Naive thymus-derived CD4-positive, alpha-beta T cell (primary cell): Measurements from ENCODE around the gene AGRN. TPM values are rescaled to one million over a fixed set of nuclear protein-coding genes. Genes with fewer than 3 reads are reported as not detected.
A peak's percentile ranks its signal among the peaks of the same experiment; 100 is the strongest.
"Not testable (repeated sequence)": the region's sequence is repeated elsewhere in the genome, so short reads cannot be mapped to it uniquely, and the experiment has no call there.

Experiments
- ATAC-seq: fragments of 150-1000 bp; cut with Tn5 transposase; 2 replicates; pipeline ENCODE4 v1.10.0; 2021; ENCODE audit warnings: mild to moderate bottlenecking, moderate library complexity
- CTCF ChIA-PET: fragments of 350-600 bp; sonication (Branson Sonifier 250); formaldehyde crosslinking; loops from one replicate; lab custom pipeline; 2021; ENCODE audit warnings: antibody characterized with exemption; lab: Charles Lee
- POLR2A ChIA-PET: fragments of 350-600 bp; sonication (Branson Sonifier 250); formaldehyde crosslinking; loops from one replicate; lab custom pipeline; 2021; ENCODE audit warnings: antibody characterized with exemption, inconsistent platforms; lab: Charles Lee
- DNase-seq, 9 donors: peaks; one replicate each; pipeline versions ENCODE4 v3.0.0 to v3.0.0-alpha.2; 2020 to 2022; ENCODE audit warnings: mixed read lengths in 1 of 9
- H3K27ac ChIP-seq: one replicate; pipeline ENCODE4 v1.7.0; 2013; ENCODE audit warnings: mild to moderate bottlenecking, low read depth, low read length, moderate library complexity
- H3K27me3 ChIP-seq, 2 donors: one replicate each; pipeline ENCODE4 v1.7.0; 2013; ENCODE audit warnings: low read length in 2 of 2, mild to moderate bottlenecking in 2 of 2, moderate library complexity in 2 of 2; ENCODE audit not compliant: control insufficient read depth in 2 of 2, insufficient read depth in 2 of 2
- H3K36me3 ChIP-seq, 3 experiments: 1 replicate in 2 of 3; 2 replicates in 1 of 3; pipeline ENCODE4 v1.7.0; 2013; ENCODE audit warnings: low read length in 3 of 3, mild to moderate bottlenecking in 3 of 3, moderate library complexity in 1 of 3; ENCODE audit not compliant: insufficient read depth in 3 of 3, control insufficient read depth in 2 of 3
- H3K4me1 ChIP-seq, 2 donors: one replicate each; pipeline ENCODE4 v1.7.0; 2013; ENCODE audit warnings: low read length in 2 of 2, mild to moderate bottlenecking in 2 of 2, moderate library complexity in 1 of 2; ENCODE audit not compliant: control insufficient read depth in 2 of 2, insufficient read depth in 2 of 2
- H3K4me3 ChIP-seq: 2 replicates; pipeline ENCODE4 v1.7.0; 2013; ENCODE audit warnings: mild to moderate bottlenecking, low read length
- H3K9me3 ChIP-seq, 3 experiments: 1 replicate in 2 of 3; 2 replicates in 1 of 3; pipeline ENCODE4 v1.7.0; 2013; ENCODE audit warnings: low read length in 3 of 3; ENCODE audit not compliant: control insufficient read depth in 2 of 3
- H3K27ac Mint-ChIP-seq, 9 donors: one replicate each; pipeline ENCODE4 v1.8.0; 2020 to 2022; ENCODE audit warnings: mixed read lengths in 9 of 9, mild to moderate bottlenecking in 8 of 9, moderate library complexity in 5 of 9, inconsistent platforms in 2 of 9
- H3K27me3 Mint-ChIP-seq, 5 donors: one replicate each; pipeline ENCODE4 v1.8.0; 2021 to 2022; ENCODE audit warnings: mixed read lengths in 5 of 5, mild to moderate bottlenecking in 1 of 5
- H3K36me3 Mint-ChIP-seq, 5 donors: one replicate each; pipeline ENCODE4 v1.8.0; 2020 to 2022; ENCODE audit warnings: mixed read lengths in 5 of 5, mild to moderate bottlenecking in 3 of 5, inconsistent platforms in 1 of 5
- H3K4me1 Mint-ChIP-seq, 7 donors: one replicate each; pipeline ENCODE4 v1.8.0; 2020 to 2022; ENCODE audit warnings: mixed read lengths in 7 of 7, mild to moderate bottlenecking in 3 of 7, inconsistent platforms in 1 of 7
- H3K4me3 Mint-ChIP-seq, 10 donors: one replicate each; pipeline ENCODE4 v1.8.0; 2020 to 2022; ENCODE audit warnings: mild to moderate bottlenecking in 10 of 10, mixed read lengths in 10 of 10, moderate library complexity in 6 of 10, inconsistent platforms in 2 of 10
- H3K9me3 Mint-ChIP-seq, 11 donors: one replicate each; pipeline ENCODE4 v1.8.0; 2020 to 2022; ENCODE audit warnings: mixed read lengths in 11 of 11, mild to moderate bottlenecking in 4 of 11, inconsistent platforms in 1 of 11, moderate library complexity in 1 of 11
- intact Hi-C, 2 donors: fragments of 100-400 bp; cut with micrococcal nuclease; formaldehyde crosslinking; loops; one replicate each; pipeline ENCODE4 v1.15.1; 2023
- polyA plus RNA-seq, 2 donors: library from polyadenylated mRNA; unstranded; fragments of 300-500 nt; fragmentation: Illumina TruSeq; gene quantifications; one replicate each; pipeline ENCODE4 v1.2.3, GENCODE V29; 2021
- total RNA-seq, 6 experiments: library from RNA in 5 of 6; stranded (reverse) in 5 of 6; gene quantifications; 1 replicate in 5 of 6; 2 replicates in 1 of 6; pipeline ENCODE4 v1.2.3 and lab custom pipeline; 2021 to 2026

Gene AGRN
- total and polyA plus RNA-seq, 7 experiments from 2014 or later, result 0.19 to 10.9 (median 2.7) TPM

DNA sequence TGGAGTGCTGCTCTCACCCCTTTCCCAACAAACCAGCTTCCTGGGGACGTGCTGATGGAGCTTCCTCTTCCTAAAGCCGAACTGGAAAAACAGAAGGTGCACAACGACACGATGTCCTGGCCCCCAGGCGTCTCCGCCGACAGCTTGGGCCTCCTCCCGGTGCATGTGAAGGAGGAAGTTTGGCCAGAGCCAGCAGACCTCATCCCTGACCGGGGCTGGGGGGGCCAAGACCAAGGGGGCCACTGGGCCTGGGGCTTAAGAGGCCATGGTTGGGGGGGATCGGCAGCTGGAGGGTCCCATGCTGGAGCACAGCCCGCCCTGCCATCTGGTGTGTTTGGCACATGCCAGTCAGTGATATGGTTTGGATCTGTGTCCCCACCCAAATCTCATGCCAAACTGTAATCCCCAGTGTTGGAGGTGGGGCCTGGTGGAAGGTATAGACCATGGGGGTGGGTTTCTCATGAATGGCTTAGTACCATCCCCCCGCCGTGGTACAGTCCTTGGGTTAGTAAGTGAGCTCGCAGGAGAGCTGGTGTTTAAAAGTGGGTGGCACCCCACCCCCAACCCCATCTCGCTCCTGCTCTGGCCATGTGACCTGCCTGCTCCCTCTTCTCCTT lies 26.4 kb upstream of the AGRN start:
- peaks cover 0 to 3% (median 0%) of the 10 kb centered on the region in 3 experiments for H3K9me3 ChIP-seq
- intact Hi-C loops, result no loop called here
- H3K27me3 ChIP-seq, result no peaks in the 10 kb centered on the region
- no peaks in the 10 kb centered on the region for H3K36me3 ChIP-seq
- H3K27ac ChIP-seq, result no peak overlapping the region
- DNase-seq (peak in 1 of 9 donors; percentile 7), ATAC-seq (no peak)
- peaks cover 0 to 7% (median 0%) of the 10 kb centered on the region in 5 donors for H3K36me3 Mint-ChIP-seq
- no peak overlapping the region for H3K27ac Mint-ChIP-seq
- no peak overlapping the region for H3K4me3 Mint-ChIP-seq
- H3K4me3 ChIP-seq, result no peak overlapping the region
- H3K9me3 Mint-ChIP-seq, result peaks cover 0 to 11% (median 6%) of the 10 kb centered on the region in 11 donors
- H3K27me3 Mint-ChIP-seq, result peaks cover 6 to 49% (median 17%) of the 10 kb centered on the region in 5 donors
- ChIA-PET POLR2A (interaction anchor here (0.6 kb wide), 1 partner anchor 55 kb away, joined by 4 read pairs; no protein-coding TSS in a partner anchor), CTCF (no interaction called here)
- H3K4me1 Mint-ChIP-seq, result peaks cover 0 to 21% (median 12%) of the 10 kb centered on the region in 7 donors
- H3K4me1 ChIP-seq, result no peaks in the 10 kb centered on the region

DNA sequence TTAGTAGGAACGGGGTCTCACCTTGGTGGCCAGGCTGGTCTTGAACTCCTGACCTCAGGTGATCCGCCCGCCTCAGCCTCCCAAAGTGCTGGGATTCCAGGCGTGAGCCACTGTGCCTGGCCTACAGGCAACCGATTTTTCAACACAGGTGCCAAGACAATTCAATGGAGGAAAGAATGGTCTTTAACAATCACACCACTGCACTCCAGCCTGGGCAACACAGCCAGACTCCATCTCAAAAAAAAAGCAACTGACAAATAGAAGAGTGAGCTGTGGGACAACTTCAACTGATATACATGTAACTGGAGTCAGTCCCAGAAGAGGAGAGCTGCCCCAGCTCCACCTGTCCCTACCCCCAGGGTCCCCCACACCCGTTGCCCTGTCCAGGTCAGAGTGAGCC lies 25.4 kb upstream of the AGRN start:
- H3K4me1 ChIP-seq, H3K36me3 ChIP-seq, H3K9me3 ChIP-seq, H3K4me3 ChIP-seq, intact Hi-C loops, H3K27me3 ChIP-seq, H3K27ac Mint-ChIP-seq, H3K27ac ChIP-seq, DNase-seq, ATAC-seq, H3K4me3 Mint-ChIP-seq, H3K36me3 Mint-ChIP-seq: not testable (repeated sequence)
- Mint-ChIP-seq H3K4me1 (peaks cover 0 to 21% (median 12%) of the 10 kb centered on the region in 7 donors), H3K9me3 (peaks cover 0 to 11% (median 5%) of the 10 kb centered on the region in 11 donors), H3K27me3 (peaks cover 6 to 40% (median 16%) of the 10 kb centered on the region in 5 donors)
- ChIA-PET CTCF (interaction anchor here (0.6 kb wide), 1 partner anchor 15 kb away, joined by 3 read pairs; no protein-coding TSS in a partner anchor), POLR2A (interaction anchor here (0.7 kb wide), 1 partner anchor 8 kb away, joined by 5 read pairs; no protein-coding TSS in a partner anchor)

DNA sequence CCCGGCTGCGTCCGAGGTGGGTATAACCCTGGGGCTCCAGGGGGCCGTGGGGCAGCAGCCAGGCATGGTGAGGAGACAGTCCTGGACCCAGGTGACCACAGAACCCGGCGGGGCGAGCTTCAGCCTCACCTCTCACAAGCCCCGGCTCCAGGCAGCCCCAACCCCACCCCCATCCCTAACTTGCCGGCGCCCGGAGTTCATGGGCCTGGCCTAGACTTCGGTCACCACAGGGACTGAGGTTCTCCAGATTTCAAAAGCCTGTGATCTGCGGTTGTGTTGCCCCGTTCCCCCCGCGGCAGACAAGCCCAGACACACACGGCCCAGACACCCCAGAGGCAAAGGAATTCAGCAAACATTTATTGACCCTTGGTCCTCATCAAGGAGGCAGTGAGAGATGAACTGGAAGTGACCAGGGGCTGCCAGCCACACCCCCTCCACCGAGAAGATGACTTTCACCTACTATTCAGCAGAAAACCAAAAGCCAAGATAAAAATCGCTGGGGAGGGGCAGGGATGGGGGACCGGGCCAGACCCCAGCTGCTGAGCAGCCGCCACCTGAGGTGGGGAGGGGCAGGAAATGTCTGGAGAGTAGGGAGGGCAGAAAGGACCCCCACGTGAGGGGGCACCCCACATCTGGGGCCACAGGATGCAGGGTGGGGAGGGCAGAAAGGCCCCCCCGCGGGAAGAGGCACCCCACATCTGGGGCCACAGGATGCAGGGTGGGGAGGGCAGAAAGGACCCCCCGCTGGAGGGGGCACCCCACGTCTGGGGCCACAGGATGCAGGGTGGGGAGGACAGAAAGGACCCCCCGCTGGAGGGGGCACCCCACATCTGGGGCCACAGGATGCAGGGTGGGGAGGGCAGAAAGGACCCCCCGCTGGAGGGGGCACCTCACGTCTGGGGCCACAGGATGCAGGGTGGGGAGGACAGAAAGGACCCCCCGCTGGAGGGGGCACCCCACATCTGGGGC lies 24.0 kb upstream of the AGRN start:
- Mint-ChIP-seq H3K27me3 (peaks cover 6 to 38% (median 11%) of the 10 kb centered on the region in 5 donors), H3K27ac (no peak overlapping the region), H3K36me3 (peaks cover 0 to 8% (median 0%) of the 10 kb centered on the region in 5 donors), H3K4me3 (peak overlapping the region in 3 of 10 donors; percentile 22 to 39 (median 31)), H3K4me1 (peaks cover 0 to 25% (median 12%) of the 10 kb centered on the region in 7 donors), H3K9me3 (peaks cover 0 to 11% (median 5%) of the 10 kb centered on the region in 11 donors)
- ATAC-seq (no peak), DNase-seq (peak in 2 of 9 donors; percentile 7 to 11)
- no peaks in the 10 kb centered on the region for H3K36me3 ChIP-seq
- H3K4me3 ChIP-seq, result no peak overlapping the region
- H3K9me3 ChIP-seq, result peaks cover 0 to 3% (median 0%) of the 10 kb centered on the region in 3 experiments
- CTCF ChIA-PET, result no interaction called here
- H3K4me1 ChIP-seq, result peaks cover 3 to 10% of the 10 kb centered on the region in 2 donors
- H3K27me3 ChIP-seq, result peaks cover 2 to 4% of the 10 kb centered on the region in 2 donors
- no peak overlapping the region for H3K27ac ChIP-seq
- intact Hi-C loops, result no loop called here
- POLR2A ChIA-PET, result interaction anchor here (0.7 kb wide), 1 partner anchor 374 kb away, joined by 4 read pairs; no protein-coding TSS in a partner anchor

DNA sequence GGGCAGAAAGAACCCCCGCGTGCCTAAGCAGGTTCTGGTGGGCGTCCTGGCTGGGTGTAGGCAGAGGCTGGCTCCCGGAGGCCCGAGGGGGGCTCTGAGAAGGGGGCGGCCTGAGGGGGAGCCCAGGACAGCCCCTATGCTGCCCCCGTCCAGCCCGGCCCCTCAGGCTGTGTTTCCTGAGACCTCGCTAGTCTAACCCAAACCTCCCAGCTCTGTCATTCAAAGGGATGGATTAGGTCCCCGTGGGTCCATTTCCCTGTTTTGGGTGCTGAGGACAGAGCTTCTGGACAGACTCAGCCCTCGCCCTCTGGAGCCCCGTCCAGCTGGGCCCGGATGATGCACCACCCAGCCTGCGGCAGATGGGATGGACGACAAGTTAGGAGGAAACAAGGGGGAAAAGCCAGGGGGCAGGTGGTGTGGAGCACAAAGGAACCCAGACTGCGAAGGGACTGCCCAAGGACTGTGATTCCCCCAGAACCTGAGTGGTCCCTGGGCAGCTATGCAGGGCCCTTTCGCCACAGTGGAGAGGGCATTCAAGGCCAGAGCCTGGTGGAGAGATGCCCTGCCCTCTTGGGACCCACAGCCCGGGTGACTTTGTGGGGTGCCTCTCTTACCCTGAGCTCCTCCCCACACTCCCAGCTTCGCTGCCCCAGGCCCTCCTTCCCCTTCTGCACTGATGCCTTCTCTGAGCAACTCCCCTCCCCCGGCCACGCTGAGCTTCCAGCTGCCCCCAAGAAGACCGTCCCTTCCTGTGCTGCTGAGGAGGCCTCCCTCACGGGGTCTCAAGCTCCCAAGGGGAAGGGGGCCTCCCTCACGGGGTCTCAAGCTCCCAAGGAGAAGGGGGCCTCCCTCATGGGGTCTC lies 22.8 kb upstream of the AGRN start:
- H3K27ac ChIP-seq, result no peak overlapping the region
- CTCF ChIA-PET, result interaction anchor here (0.9 to 1.3 kb wide), 2 partner anchors 14 to 444 kb away, joined by 3 to 7 read pairs; no protein-coding TSS in a partner anchor
- peaks cover 12 to 18% of the 10 kb centered on the region in 2 donors for H3K4me1 ChIP-seq
- peaks cover 0 to 3% (median 0%) of the 10 kb centered on the region in 3 experiments for H3K9me3 ChIP-seq
- Mint-ChIP-seq H3K4me1 (peaks cover 0 to 25% (median 12%) of the 10 kb centered on the region in 7 donors), H3K27ac (peak overlapping the region in 1 of 9 donors; percentile 33), H3K36me3 (peaks cover 0 to 5% (median 0%) of the 10 kb centered on the region in 5 donors), H3K27me3 (peaks cover 2 to 40% (median 5%) of the 10 kb centered on the region in 5 donors), H3K4me3 (peak overlapping the region in 5 of 10 donors; percentile 25 to 63 (median 39)), H3K9me3 (peaks cover 0 to 9% (median 3%) of the 10 kb centered on the region in 11 donors)
- peaks cover 3 to 7% of the 10 kb centered on the region in 2 donors for H3K27me3 ChIP-seq
- POLR2A ChIA-PET, result no interaction called here
- ATAC-seq, result no peak
- no peaks in the 10 kb centered on the region for H3K36me3 ChIP-seq
- no peak overlapping the region for H3K4me3 ChIP-seq
- DNase-seq, result peak in 2 of 9 donors; percentile 5 to 7
- intact Hi-C loops, result no loop called here

DNA sequence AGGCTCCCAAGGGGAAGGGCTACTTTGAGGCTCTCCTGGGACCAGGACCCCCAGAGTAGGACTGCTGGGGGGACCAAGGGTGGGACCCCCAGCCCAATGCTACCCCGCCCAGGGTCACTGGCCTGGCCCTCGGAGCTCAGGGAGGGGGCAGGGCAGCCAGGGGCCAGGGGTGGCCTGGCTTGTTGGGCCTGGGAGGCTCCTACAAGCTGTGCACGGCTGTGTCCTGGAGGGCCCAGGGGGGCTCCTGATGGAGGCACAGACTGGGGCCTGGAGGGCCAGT lies 22.3 kb upstream of the AGRN start:
- peak overlapping the region in 1 of 10 donors; percentile 46 for H3K4me3 Mint-ChIP-seq

More for the DNA sequence above, 22.3 kb upstream of the AGRN start:
- Histone ChIP-seq H3K27ac (no peak overlapping the region), H3K4me3 (no peak overlapping the region), H3K36me3 (no peaks in the 10 kb centered on the region), H3K27me3 (peaks cover 3 to 7% of the 10 kb centered on the region in 2 donors), H3K9me3 (peaks cover 0 to 2% (median 0%) of the 10 kb centered on the region in 3 experiments), H3K4me1 (peaks cover 12 to 18% of the 10 kb centered on the region in 2 donors)
- peaks cover 0 to 2% (median 0%) of the 10 kb centered on the region in 5 donors for H3K36me3 Mint-ChIP-seq
- POLR2A ChIA-PET, result no interaction called here
- intact Hi-C loops, result no loop called here
- peaks cover 0 to 43% (median 5%) of the 10 kb centered on the region in 5 donors for H3K27me3 Mint-ChIP-seq
- H3K9me3 Mint-ChIP-seq, result peaks cover 0 to 4% (median under 1%) of the 10 kb centered on the region in 11 donors
- H3K4me1 Mint-ChIP-seq, result peaks cover 0 to 27% (median 12%) of the 10 kb centered on the region in 7 donors
- DNase-seq (peak in 2 of 9 donors; percentile 7 to 21), ATAC-seq (no peak)
- CTCF ChIA-PET, result interaction anchor here (0.9 to 1.3 kb wide), 2 partner anchors 15 to 444 kb away, joined by 3 to 7 read pairs; no protein-coding TSS in a partner anchor
- no peak overlapping the region for H3K27ac Mint-ChIP-seq
